Measurements from ENCODE around the gene C1orf94. TPM values are rescaled to one million over a fixed set of nuclear protein-coding genes. Genes with fewer than 3 reads are reported as not detected.

C1orf94 gene
- total and polyA plus RNA-seq, 7 experiments from 2014 or later: not detected

DNA sequence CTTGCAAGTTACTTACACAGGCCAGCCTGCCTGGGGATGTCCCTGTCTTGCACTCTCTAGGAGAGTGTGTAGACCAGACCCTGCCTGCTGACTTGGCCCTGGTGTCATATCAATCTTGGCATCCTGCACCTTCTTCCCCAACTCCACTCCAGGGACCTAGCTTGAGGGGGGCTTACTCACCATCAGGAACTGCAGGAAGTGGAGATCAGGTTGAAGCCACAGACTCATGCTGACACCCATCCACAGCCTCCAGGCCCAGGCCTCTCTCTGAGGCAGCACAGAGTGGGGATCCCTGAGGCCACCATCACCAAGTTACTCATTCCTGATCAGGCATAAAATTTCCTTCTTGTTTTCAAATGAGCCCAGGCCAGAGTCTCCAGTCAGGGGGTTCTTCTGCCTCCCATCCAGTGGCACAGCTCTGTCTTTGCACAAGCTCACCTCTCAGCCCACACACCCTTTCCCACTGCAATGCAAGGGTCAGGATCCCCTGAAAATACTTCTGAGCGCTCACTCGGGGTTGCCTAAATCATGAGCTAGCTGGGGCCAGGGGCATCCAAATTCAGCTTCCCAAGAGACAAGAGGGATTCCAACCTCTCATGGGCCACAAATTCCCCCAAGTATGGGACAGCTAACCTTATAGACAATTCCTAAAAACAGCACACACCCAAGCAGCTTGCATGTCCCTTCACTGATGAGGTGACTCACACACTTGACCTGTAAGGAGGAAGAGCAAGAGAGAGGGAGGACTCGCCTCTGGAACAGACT is 45.1 kb upstream of the C1orf94 start:
- no peaks in the 10 kb centered on the region for H3K36me3 ChIP-seq (ENCODE audit: control insufficient read depth in 2 of 3, insufficient read depth in 3 of 3, low read length in 3 of 3)
- no peaks in the 10 kb centered on the region for H3K4me1 ChIP-seq (ENCODE audit: control insufficient read depth in 2 of 2, insufficient read depth in 2 of 2, low read length in 2 of 2)
- H3K4me3 ChIP-seq (ENCODE audit: low read length): no peak overlapping the region
- H3K36me3 Mint-ChIP-seq: no peaks in the 10 kb centered on the region
- POLR2A ChIA-PET: no interaction called here
- H3K27ac Mint-ChIP-seq: no peak overlapping the region
- H3K27me3 Mint-ChIP-seq: peaks cover 0 to 22% (median 15%) of the 10 kb centered on the region in 5 donors
- H3K4me1 Mint-ChIP-seq: no peaks in the 10 kb centered on the region
- H3K9me3 Mint-ChIP-seq: peaks cover 0 to 5% (median 0%) of the 10 kb centered on the region in 11 donors
- no peaks in the 10 kb centered on the region for H3K27me3 ChIP-seq (ENCODE audit: control insufficient read depth in 2 of 2, insufficient read depth in 2 of 2, low read length in 2 of 2)
- H3K4me3 Mint-ChIP-seq: no peak overlapping the region
- no peak overlapping the region for H3K27ac ChIP-seq (ENCODE audit: low read depth, low read length)
- intact Hi-C loops (cut with micrococcal nuclease): no loop called here
- DNase-seq (no peak), ATAC-seq (no peak)
- H3K9me3 ChIP-seq (ENCODE audit: control insufficient read depth in 2 of 3, low read length in 3 of 3): no peaks in the 10 kb centered on the region
- CTCF ChIA-PET: no interaction called here

DNA sequence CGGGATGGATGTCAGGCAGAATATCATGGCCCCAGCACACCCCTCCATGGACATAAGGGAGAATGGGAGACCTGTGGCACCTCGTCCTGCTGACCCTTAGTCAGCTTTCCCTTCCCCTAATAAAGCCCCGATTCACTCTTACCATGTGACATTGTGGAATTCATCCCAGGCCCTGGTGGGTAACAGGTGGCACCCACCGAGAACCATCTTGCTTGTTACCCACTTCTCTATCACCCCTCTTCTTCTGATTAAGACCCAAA is 44.6 kb upstream of the C1orf94 start:
- no peak overlapping the region for H3K27ac Mint-ChIP-seq
- intact Hi-C loops (cut with micrococcal nuclease): no loop called here
- H3K27me3 Mint-ChIP-seq: peaks cover 0 to 20% (median 10%) of the 10 kb centered on the region in 5 donors
- DNase-seq (no peak), ATAC-seq (no peak)
- POLR2A ChIA-PET: no interaction called here
- no peaks in the 10 kb centered on the region for H3K4me1 Mint-ChIP-seq
- no peaks in the 10 kb centered on the region for H3K36me3 Mint-ChIP-seq
- no peaks in the 10 kb centered on the region for H3K36me3 ChIP-seq (ENCODE audit: control insufficient read depth in 2 of 3, insufficient read depth in 3 of 3, low read length in 3 of 3)
- no peaks in the 10 kb centered on the region for H3K27me3 ChIP-seq (ENCODE audit: control insufficient read depth in 2 of 2, insufficient read depth in 2 of 2, low read length in 2 of 2)
- peaks cover 0 to under 1% (median 0%) of the 10 kb centered on the region in 11 donors for H3K9me3 Mint-ChIP-seq
- H3K9me3 ChIP-seq (ENCODE audit: control insufficient read depth in 2 of 3, low read length in 3 of 3): no peaks in the 10 kb centered on the region
- H3K27ac ChIP-seq (ENCODE audit: low read depth, low read length): no peak overlapping the region
- no peaks in the 10 kb centered on the region for H3K4me1 ChIP-seq (ENCODE audit: control insufficient read depth in 2 of 2, insufficient read depth in 2 of 2, low read length in 2 of 2)
- no peak overlapping the region for H3K4me3 Mint-ChIP-seq
- CTCF ChIA-PET: no interaction called here
- no peak overlapping the region for H3K4me3 ChIP-seq (ENCODE audit: low read length)

DNA sequence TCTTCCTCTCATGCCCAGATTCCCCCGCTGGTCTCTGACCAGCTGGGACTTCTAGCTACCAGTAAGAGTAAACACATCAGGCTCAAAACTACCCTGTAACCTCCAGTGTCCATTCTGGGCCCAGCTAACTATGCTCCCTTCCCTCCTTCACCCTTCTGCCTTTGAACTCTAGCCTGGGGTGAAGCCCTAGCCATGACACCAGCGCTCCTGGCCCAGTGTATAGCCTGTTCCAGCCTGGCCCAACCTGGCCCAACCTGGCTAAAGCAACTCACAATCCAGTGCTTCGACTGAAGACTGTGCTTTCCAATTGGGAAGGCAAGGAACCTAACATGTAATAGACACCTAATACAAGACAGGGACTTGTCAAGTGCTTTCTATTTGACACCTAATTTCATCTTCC is 39.3 kb upstream of the C1orf94 start:
- no peak overlapping the region for H3K27ac ChIP-seq (ENCODE audit: low read depth, low read length)
- CTCF ChIA-PET: no interaction called here
- Mint-ChIP-seq H3K4me1 (no peaks in the 10 kb centered on the region), H3K27me3 (peaks cover 0 to 16% (median 8%) of the 10 kb centered on the region in 5 donors), H3K36me3 (no peaks in the 10 kb centered on the region), H3K9me3 (no peaks in the 10 kb centered on the region), H3K27ac (no peak overlapping the region), H3K4me3 (no peak overlapping the region)
- H3K9me3 ChIP-seq (ENCODE audit: control insufficient read depth in 2 of 3, low read length in 3 of 3): no peaks in the 10 kb centered on the region
- DNase-seq (no peak), ATAC-seq (no peak)
- no peak overlapping the region for H3K4me3 ChIP-seq (ENCODE audit: low read length)
- no peaks in the 10 kb centered on the region for H3K4me1 ChIP-seq (ENCODE audit: control insufficient read depth in 2 of 2, insufficient read depth in 2 of 2, low read length in 2 of 2)
- POLR2A ChIA-PET: no interaction called here
- no peaks in the 10 kb centered on the region for H3K27me3 ChIP-seq (ENCODE audit: control insufficient read depth in 2 of 2, insufficient read depth in 2 of 2, low read length in 2 of 2)
- no peaks in the 10 kb centered on the region for H3K36me3 ChIP-seq (ENCODE audit: control insufficient read depth in 2 of 3, insufficient read depth in 3 of 3, low read length in 3 of 3)
- intact Hi-C loops (cut with micrococcal nuclease): no loop called here

GRCh38 chr1:34140011-34140676 is 36.6 kb upstream of the C1orf94 start:
- Histone ChIP-seq H3K9me3 (ENCODE audit: control insufficient read depth in 2 of 3, low read length in 3 of 3) (no peaks in the 10 kb centered on the region), H3K4me3 (ENCODE audit: low read length) (no peak overlapping the region), H3K4me1 (ENCODE audit: control insufficient read depth in 2 of 2, insufficient read depth in 2 of 2, low read length in 2 of 2) (no peaks in the 10 kb centered on the region), H3K27ac (ENCODE audit: low read depth, low read length) (no peak overlapping the region), H3K36me3 (ENCODE audit: control insufficient read depth in 2 of 3, insufficient read depth in 3 of 3, low read length in 3 of 3) (no peaks in the 10 kb centered on the region), H3K27me3 (ENCODE audit: control insufficient read depth in 2 of 2, insufficient read depth in 2 of 2, low read length in 2 of 2) (no peaks in the 10 kb centered on the region)
- Mint-ChIP-seq H3K4me3 (no peak overlapping the region), H3K27me3 (peaks cover 0 to 18% (median 6%) of the 10 kb centered on the region in 5 donors), H3K36me3 (no peaks in the 10 kb centered on the region), H3K27ac (no peak overlapping the region), H3K9me3 (no peaks in the 10 kb centered on the region), H3K4me1 (no peaks in the 10 kb centered on the region)
- CTCF ChIA-PET: no interaction called here
- intact Hi-C loops (cut with micrococcal nuclease): no loop called here
- DNase-seq: no peak
- ATAC-seq: no peak
- POLR2A ChIA-PET: no interaction called here

- no peaks in the 10 kb centered on the region for H3K4me1 Mint-ChIP-seq
- H3K9me3 ChIP-seq (ENCODE audit: control insufficient read depth in 2 of 3, low read length in 3 of 3): no peaks in the 10 kb centered on the region
- no peaks in the 10 kb centered on the region for H3K4me1 ChIP-seq (ENCODE audit: control insufficient read depth in 2 of 2, insufficient read depth in 2 of 2, low read length in 2 of 2)
- H3K36me3 ChIP-seq (ENCODE audit: control insufficient read depth in 2 of 3, insufficient read depth in 3 of 3, low read length in 3 of 3): no peaks in the 10 kb centered on the region
- H3K27me3 Mint-ChIP-seq: peaks cover 0 to 42% (median 14%) of the 10 kb centered on the region in 5 donors
- no peak overlapping the region for H3K27ac Mint-ChIP-seq
- intact Hi-C loops (cut with micrococcal nuclease): no loop called here
- H3K9me3 Mint-ChIP-seq: no peaks in the 10 kb centered on the region
- DNase-seq (no peak), ATAC-seq (no peak)
- no peak overlapping the region for H3K4me3 Mint-ChIP-seq
- no peaks in the 10 kb centered on the region for H3K36me3 Mint-ChIP-seq
- no peak overlapping the region for H3K27ac ChIP-seq (ENCODE audit: low read depth, low read length)
- ChIA-PET CTCF (no interaction called here), POLR2A (no interaction called here)
- H3K4me3 ChIP-seq (ENCODE audit: low read length): no peak overlapping the region
- H3K27me3 ChIP-seq (ENCODE audit: control insufficient read depth in 2 of 2, insufficient read depth in 2 of 2, low read length in 2 of 2): no peaks in the 10 kb centered on the region
Observed at GRCh38 chr1:34143975-34144374, 32.7 kb upstream of the C1orf94 start.

DNA sequence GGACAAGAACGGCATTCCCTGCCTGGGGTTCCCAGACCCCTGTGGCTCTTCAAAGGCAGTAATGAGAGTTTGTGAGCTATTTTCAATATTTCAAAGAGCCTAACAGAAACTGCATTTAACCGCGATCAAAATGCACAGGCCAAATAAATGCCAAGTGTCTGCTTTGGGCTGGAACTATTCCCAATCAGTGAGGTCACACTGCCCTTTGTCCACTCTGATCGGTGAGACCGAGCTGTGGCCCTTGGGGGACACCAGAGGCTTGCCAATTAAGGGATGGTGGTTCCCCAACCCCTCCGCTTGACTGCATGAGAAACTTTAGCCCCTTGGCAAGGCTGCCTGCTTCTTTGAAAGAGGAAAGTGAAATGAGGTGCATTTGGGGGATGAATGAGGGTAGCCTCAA is 31.9 kb upstream of the C1orf94 start:
- Histone ChIP-seq H3K27ac (ENCODE audit: low read depth, low read length) (no peak overlapping the region), H3K27me3 (ENCODE audit: control insufficient read depth in 2 of 2, insufficient read depth in 2 of 2, low read length in 2 of 2) (no peaks in the 10 kb centered on the region), H3K4me1 (ENCODE audit: control insufficient read depth in 2 of 2, insufficient read depth in 2 of 2, low read length in 2 of 2) (no peaks in the 10 kb centered on the region), H3K36me3 (ENCODE audit: control insufficient read depth in 2 of 3, insufficient read depth in 3 of 3, low read length in 3 of 3) (no peaks in the 10 kb centered on the region), H3K9me3 (ENCODE audit: control insufficient read depth in 2 of 3, low read length in 3 of 3) (no peaks in the 10 kb centered on the region), H3K4me3 (ENCODE audit: low read length) (no peak overlapping the region)
- intact Hi-C loops (cut with micrococcal nuclease): no loop called here
- Mint-ChIP-seq H3K4me3 (no peak overlapping the region), H3K27ac (no peak overlapping the region), H3K9me3 (no peaks in the 10 kb centered on the region), H3K4me1 (no peaks in the 10 kb centered on the region), H3K36me3 (no peaks in the 10 kb centered on the region), H3K27me3 (peaks cover 0 to 49% (median 14%) of the 10 kb centered on the region in 5 donors)
- ATAC-seq (no peak), DNase-seq (no peak)
- CTCF ChIA-PET: no interaction called here
- POLR2A ChIA-PET: no interaction called here

- no peak for ATAC-seq
- Mint-ChIP-seq H3K27ac (no peak overlapping the region), H3K36me3 (no peaks in the 10 kb centered on the region), H3K4me1 (no peaks in the 10 kb centered on the region), H3K9me3 (no peaks in the 10 kb centered on the region), H3K4me3 (no peak overlapping the region), H3K27me3 (peaks cover 0 to 54% (median 9%) of the 10 kb centered on the region in 5 donors)
- DNase-seq: no peak
- Histone ChIP-seq H3K36me3 (ENCODE audit: control insufficient read depth in 2 of 3, insufficient read depth in 3 of 3, low read length in 3 of 3) (no peaks in the 10 kb centered on the region), H3K27ac (ENCODE audit: low read depth, low read length) (no peak overlapping the region), H3K4me3 (ENCODE audit: low read length) (no peak overlapping the region), H3K4me1 (ENCODE audit: control insufficient read depth in 2 of 2, insufficient read depth in 2 of 2, low read length in 2 of 2) (no peaks in the 10 kb centered on the region), H3K27me3 (ENCODE audit: control insufficient read depth in 2 of 2, insufficient read depth in 2 of 2, low read length in 2 of 2) (no peaks in the 10 kb centered on the region), H3K9me3 (ENCODE audit: control insufficient read depth in 2 of 3, low read length in 3 of 3) (no peaks in the 10 kb centered on the region)
- intact Hi-C loops (cut with micrococcal nuclease): no loop called here
- POLR2A ChIA-PET: no interaction called here
- CTCF ChIA-PET: no interaction called here
Observed at GRCh38 chr1:34147301-34147700, 29.4 kb upstream of the C1orf94 start.

Measured in naive thymus-derived CD4-positive, alpha-beta T cell (primary cell).